ENCODE data around the gene SH3BP1. TPM values are rescaled to one million over a fixed set of nuclear protein-coding genes. Genes with fewer than 3 reads are reported as not detected.
A peak's percentile ranks its signal among the peaks of the same experiment; 100 is the strongest.

Gene SH3BP1
- total and polyA plus RNA-seq, 2 of the 8 experiments (the other 6 are each of a cell fraction or from before 2014, with no cell fraction given), result 23.9 to 40.3 TPM

DNA sequence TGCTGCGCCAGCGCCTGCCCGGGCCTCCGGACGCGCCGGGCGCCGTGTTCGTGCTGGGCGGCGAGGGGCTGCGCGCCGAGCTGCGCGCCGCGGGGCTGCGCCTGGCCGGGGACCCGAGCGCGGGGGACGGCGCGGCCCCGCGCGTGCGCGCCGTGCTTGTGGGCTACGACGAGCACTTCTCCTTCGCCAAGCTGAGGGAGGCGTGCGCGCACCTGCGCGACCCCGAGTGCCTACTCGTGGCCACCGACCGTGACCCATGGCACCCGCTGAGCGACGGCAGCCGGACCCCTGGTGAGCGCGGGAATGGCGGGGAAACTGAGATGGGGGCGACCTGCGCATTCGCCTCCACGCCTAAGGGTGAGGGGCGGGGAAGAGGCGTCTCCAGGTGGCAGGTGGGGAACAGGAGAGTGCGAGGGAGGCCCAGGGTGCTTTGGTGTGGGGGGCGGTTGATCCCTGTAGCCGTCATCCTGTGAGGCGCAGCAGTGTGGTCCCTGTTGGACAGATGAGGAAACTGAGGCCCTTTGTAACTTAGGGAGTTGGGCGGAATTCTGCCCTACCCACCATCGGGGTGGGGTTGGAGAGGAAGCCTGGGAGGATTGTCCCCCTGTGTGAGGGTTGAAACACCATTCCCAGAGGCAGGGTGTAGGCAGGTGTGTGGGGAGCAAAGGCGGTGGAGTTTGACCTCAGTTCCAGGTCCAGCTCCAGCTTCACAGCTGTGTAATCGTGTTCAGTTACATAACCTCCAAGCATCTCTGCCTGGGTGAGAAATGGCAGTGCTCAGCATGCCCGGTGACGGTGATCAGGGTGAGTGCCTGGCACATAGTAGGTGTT, 19.8 kb downstream of the SH3BP1 start:
- H3K4me2 ChIP-seq (ENCODE audit: insufficient read depth in 1 of 2, low read depth in 2 of 2, low read length in 2 of 2), result peak overlapping the region; percentile 93 to 95
- peak overlapping the region; percentile 71 to 94 (median 76) for H3K4me3 ChIP-seq (ENCODE audit: extremely low read depth in 1 of 4, insufficient read depth in 2 of 4, low read depth in 3 of 4, low read length in 4 of 4)
- no peak overlapping the region for H3K14ac ChIP-seq (ENCODE audit: insufficient read length)
- no peak overlapping the region for H2AFZ ChIP-seq (ENCODE audit: low read length)
- FAIRE-seq (no peak), DNase-seq (ENCODE audit: low read depth in 1 of 2, low spot score in 2 of 2) (no peak)
- TF ChIP-seq CHD1 (IDR thresholded peaks at IDR 0.05; ENCODE audit: low read depth, low read length) (no peak), ZNF274 (IDR thresholded peaks at IDR 0.05; ENCODE audit: borderline replicate concordance, extremely low read depth, low read length) (no peak), SIN3A (conservative IDR thresholded peaks at IDR 0.05 in 1 of 2, IDR thresholded peaks at IDR 0.05 in 1 of 2; ENCODE audit: low read depth in 1 of 2, low read length in 2 of 2) (0 out of 4 replicates have a peak, but pooled peaks of 1 of the 2 experiments have one; percentile 4), BACH1 (IDR thresholded peaks at IDR 0.05; ENCODE audit: low read length) (0 out of 2 replicates have a peak, but pooled peaks have one; percentile 20), RBBP5 (IDR thresholded peaks at IDR 0.05; ENCODE audit: borderline replicate concordance, low read depth, low read length) (0 out of 2 replicates have a peak, but pooled peaks have one; percentile 35), TAF1 (IDR thresholded peaks at IDR 0.05; ENCODE audit: low read depth, low read length) (no peak), TBP (IDR thresholded peaks at IDR 0.05; ENCODE audit: low read depth, low read length) (no peak), KDM4A (IDR thresholded peaks at IDR 0.05; ENCODE audit: low read depth, low read length, severe bottlenecking) (peak; percentile 71), HDAC6 (IDR thresholded peaks at IDR 0.05; ENCODE audit: low read depth, low read length) (no peak)
- TF ChIP-seq, protein P1, sequence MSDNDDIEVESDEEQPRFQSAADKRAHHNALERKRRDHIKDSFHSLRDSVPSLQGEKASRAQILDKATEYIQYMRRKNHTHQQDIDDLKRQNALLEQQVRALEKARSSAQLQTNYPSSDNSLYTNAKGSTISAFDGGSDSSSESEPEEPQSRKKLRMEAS (IDR thresholded peaks at IDR 0.05), result 0 out of 2 replicates have a peak, but pooled peaks have one; percentile 13
- H3K27me3 ChIP-seq (replicated peaks in 1 of 4; ENCODE audit: control insufficient read depth in 3 of 4, extremely low read depth in 1 of 4, insufficient read depth in 3 of 4, low read length in 3 of 4), result no peaks in the 10 kb centered on the region
- H2AK5ac ChIP-seq (ENCODE audit: low read depth, low read length), result peak overlapping the region; percentile 9; the same call in 1 of the 2 replicates
- no peak overlapping the region for H3K27ac ChIP-seq (ENCODE audit: low read depth, low read length)
- peaks cover 17 to 31% of the 10 kb centered on the region in 2 experiments for H4K20me1 ChIP-seq (replicated peaks in 1 of 2; ENCODE audit: control insufficient read depth in 1 of 2, insufficient read depth in 2 of 2, low read length in 2 of 2)
- H3K79me1 ChIP-seq (ENCODE audit: low read depth, low read length), result peaks cover 22% of the 10 kb centered on the region
- H3K79me2 ChIP-seq (ENCODE audit: control insufficient read depth in 1 of 2, insufficient read depth in 2 of 2, low read length in 2 of 2), result peaks cover 25 to 48% of the 10 kb centered on the region in 2 experiments; a peak in 3 of 4 replicates
- no peak overlapping the region for H2BK5ac ChIP-seq (ENCODE audit: low read depth, low read length)
- H3K23ac ChIP-seq (ENCODE audit: insufficient read length), result no peak overlapping the region
- H2BK20ac ChIP-seq (ENCODE audit: low read length), result no peak overlapping the region
- no peaks in the 10 kb centered on the region for H3K9me3 ChIP-seq (ENCODE audit: insufficient read depth in 2 of 2, low read depth in 1 of 2, low read length in 1 of 2)
- no peak overlapping the region for H2BK15ac ChIP-seq (ENCODE audit: low read length)
- H3K18ac ChIP-seq (ENCODE audit: extremely low read depth, low read length), result peak overlapping the region; percentile 32; the same call in 1 of the 2 replicates
- no peak overlapping the region for H2BK120ac ChIP-seq (replicated peaks; ENCODE audit: low read depth, low read length)
- peaks cover 11% of the 10 kb centered on the region for H3K23me2 ChIP-seq (ENCODE audit: low read depth, low read length)
- ChIA-PET CTCF (ENCODE audit: partially characterized antibody) (interaction anchor here (0.7 to 12.1 kb wide), 10 partner anchors 8 to 1648 kb away, joined by 3 to 165 read pairs (median 5); partner anchors contain the start of genes GGA1, LGALS1 and SH3BP1), POLR2A (ENCODE audit: partially characterized antibody) (interaction anchor here (1.1 to 5.1 kb wide), 13 partner anchors 8 to 149 kb away, joined by 3 to 37 read pairs (median 11); partner anchors contain the start of genes GCAT, LGALS1 and TRIOBP)
- H4K91ac ChIP-seq (replicated peaks; ENCODE audit: insufficient read length, low read length), result peak overlapping the region; percentile 90
- H4K5ac ChIP-seq (ENCODE audit: insufficient read length, low read depth, low read length), result no peak overlapping the region
- H3K36me3 ChIP-seq (ENCODE audit: control insufficient read depth in 2 of 4, insufficient read depth in 4 of 4, low read length in 3 of 4), result no peaks in the 10 kb centered on the region
- no peak overlapping the region for H3K56ac ChIP-seq (replicated peaks; ENCODE audit: insufficient read length, low read depth, low read length)
- H3K4ac ChIP-seq (replicated peaks; ENCODE audit: insufficient read length, low read depth, low read length), result peak overlapping the region; percentile 88
- 0 out of 2 replicates have a peak overlapping the region, but pooled peaks have one; percentile 27 for H2BK12ac ChIP-seq (ENCODE audit: low read depth, low read length)
- H3K9ac ChIP-seq (replicated peaks in 1 of 4; ENCODE audit: extremely low read depth in 1 of 4, low read depth in 3 of 4, low read length in 3 of 4), result peak overlapping the region; percentile 62 to 78 (median 72)
- 9% methylated on average over 51 of the region's 68 CpGs; no CpG with 5 or more reads in 1 of the 2 experiments for whole genome bisulfite sequencing, 2 experiments (ENCODE audit: extremely low coverage in 1 of 2, insufficient coverage in 1 of 2, insufficient read length in 1 of 2, insufficient replicate concordance in 2 of 2, low coverage in 1 of 2, low lambda C conversion rate in 2 of 2, missing lambda C conversion rate in 1 of 2)
- H4K8ac ChIP-seq (ENCODE audit: extremely low read depth, insufficient read depth, low read length), result peak overlapping the region; percentile 86; the same call in 1 of the 2 replicates
- peaks cover 0 to 21% (median 6%) of the 10 kb centered on the region in 4 experiments; a peak in 5 of 7 replicates for H3K4me1 ChIP-seq (replicated peaks in 1 of 4; ENCODE audit: control insufficient read depth in 3 of 4, insufficient read depth in 4 of 4, low read length in 3 of 4)

Measured in H1 (cell line).